ENCODE results near the gene MRPL19.

- TF ChIP-seq CEBPB (IDR thresholded peaks at IDR 0.05; ENCODE audit: low read depth), result no peak
- TF ChIP-seq SP1 (IDR thresholded peaks at IDR 0.05; ENCODE audit: low read depth), result no peak
- TF ChIP-seq JUND (IDR thresholded peaks at IDR 0.05), result no peak
- TF ChIP-seq RAD21 (IDR thresholded peaks at IDR 0.05; ENCODE audit: low read depth), result no peak
- TF ChIP-seq, protein P1, sequence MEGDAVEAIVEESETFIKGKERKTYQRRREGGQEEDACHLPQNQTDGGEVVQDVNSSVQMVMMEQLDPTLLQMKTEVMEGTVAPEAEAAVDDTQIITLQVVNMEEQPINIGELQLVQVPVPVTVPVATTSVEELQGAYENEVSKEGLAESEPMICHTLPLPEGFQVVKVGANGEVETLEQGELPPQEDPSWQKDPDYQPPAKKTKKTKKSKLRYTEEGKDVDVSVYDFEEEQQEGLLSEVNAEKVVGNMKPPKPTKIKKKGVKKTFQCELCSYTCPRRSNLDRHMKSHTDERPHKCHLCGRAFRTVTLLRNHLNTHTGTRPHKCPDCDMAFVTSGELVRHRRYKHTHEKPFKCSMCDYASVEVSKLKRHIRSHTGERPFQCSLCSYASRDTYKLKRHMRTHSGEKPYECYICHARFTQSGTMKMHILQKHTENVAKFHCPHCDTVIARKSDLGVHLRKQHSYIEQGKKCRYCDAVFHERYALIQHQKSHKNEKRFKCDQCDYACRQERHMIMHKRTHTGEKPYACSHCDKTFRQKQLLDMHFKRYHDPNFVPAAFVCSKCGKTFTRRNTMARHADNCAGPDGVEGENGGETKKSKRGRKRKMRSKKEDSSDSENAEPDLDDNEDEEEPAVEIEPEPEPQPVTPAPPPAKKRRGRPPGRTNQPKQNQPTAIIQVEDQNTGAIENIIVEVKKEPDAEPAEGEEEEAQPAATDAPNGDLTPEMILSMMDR (IDR thresholded peaks at IDR 0.05 in 2 of 3, conservative IDR thresholded peaks at IDR 0.05 in 1 of 3; ENCODE audit: borderline replicate concordance in 1 of 3, insufficient read depth in 1 of 3, low read depth in 2 of 3, low read length in 2 of 3), result no peak
- no peak for TF ChIP-seq FOSL1 (IDR thresholded peaks at IDR 0.05; ENCODE audit: low read depth)
- no peak for TF ChIP-seq POLR2AphosphoS5 (IDR thresholded peaks at IDR 0.05; ENCODE audit: low read depth, low read length)
- TF ChIP-seq REST (IDR thresholded peaks at IDR 0.05; ENCODE audit: low read depth), result no peak
- TF ChIP-seq EZH2 (IDR thresholded peaks at IDR 0.05), result no peak
- TF ChIP-seq POLR2A (IDR thresholded peaks at IDR 0.05; ENCODE audit: borderline replicate concordance, extremely low read depth, insufficient read depth, insufficient read length), result no peak
- no peak for TF ChIP-seq ELF1 (IDR thresholded peaks at IDR 0.05; ENCODE audit: borderline replicate concordance, low read depth)
- TF ChIP-seq CBX3 (IDR thresholded peaks at IDR 0.05; ENCODE audit: low read depth), result no peak
- no peak for TF ChIP-seq EZH2phosphoT487 (IDR thresholded peaks at IDR 0.05; ENCODE audit: borderline replicate concordance)
Measured at GRCh38 chr2:75616933-75617332, 29.6 kb upstream of the MRPL19 start.

All from HCT116 (cell line).